Measurements from ENCODE around the gene MAP2K2.

MAP2K2 gene

DNA sequence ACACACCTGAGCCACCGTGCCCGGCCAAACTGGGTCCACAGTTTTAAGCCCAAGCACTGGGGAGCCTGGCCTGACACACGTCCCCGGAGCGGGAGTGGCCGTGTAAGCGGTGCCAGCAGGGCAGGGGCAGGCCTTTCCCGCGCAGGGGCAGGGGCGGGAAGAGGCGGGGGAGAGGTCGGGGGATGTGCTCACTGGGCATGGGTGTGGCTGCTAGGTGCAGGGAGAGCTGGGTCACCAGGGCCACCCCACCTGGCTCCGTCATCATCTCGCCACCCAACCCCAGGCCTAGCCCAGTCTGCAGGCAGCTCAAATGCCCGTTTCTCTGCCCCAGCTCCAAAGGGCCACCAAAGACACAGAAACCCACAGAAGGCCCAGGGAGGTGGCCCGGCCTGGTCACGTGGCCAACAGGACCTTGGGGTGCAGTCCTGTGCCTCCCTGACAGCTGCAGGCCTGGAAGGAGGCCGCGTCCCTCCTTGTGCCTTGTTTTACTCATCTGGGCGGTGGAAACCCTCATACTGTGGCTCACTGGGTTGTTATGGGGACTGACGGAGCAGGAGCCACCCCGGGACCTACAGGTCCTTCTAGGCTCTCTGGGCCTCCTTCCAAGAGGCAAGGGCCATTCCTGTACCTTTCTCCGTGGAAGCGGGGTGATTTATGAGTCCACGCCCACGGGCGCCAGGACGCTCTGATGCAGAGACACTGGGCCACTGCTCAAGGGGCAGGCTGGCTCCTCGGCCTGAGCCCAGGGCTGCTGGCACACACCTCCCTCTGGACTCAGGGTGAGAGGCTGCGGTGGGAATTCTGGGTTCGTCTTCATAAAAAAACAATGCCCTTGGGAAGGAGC is 27.7 kb downstream of the MAP2K2 start:
- H3K27me3 Mint-ChIP-seq = no peaks in the 10 kb centered on the region
- H3K4me3 Mint-ChIP-seq = no peak overlapping the region
- no peak for DNase-seq
- no peak overlapping the region for H3K27ac Mint-ChIP-seq
- ATAC-seq = no peak
- H3K4me1 Mint-ChIP-seq = peaks cover 4% of the 10 kb centered on the region
- H3K9me3 Mint-ChIP-seq = no peaks in the 10 kb centered on the region

DNA sequence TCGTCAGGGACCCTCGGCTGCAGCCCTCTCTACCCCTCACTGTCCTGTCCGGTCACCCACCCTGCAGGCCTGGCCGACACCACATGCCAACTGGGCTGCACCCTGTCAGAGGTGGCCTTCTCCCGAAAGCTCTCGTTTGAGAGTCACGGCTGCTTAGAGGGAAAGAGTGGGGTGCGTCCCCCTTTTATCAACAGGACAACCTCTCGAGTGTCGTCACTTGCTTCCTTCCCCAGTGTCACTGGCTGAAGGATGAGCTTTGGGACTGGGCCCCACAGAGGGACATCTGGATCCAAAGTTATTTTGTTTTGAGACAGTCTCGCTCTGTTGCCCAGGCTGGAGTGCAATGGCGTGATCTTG is 28.5 kb downstream of the MAP2K2 start:
- H3K4me3 Mint-ChIP-seq = no peak overlapping the region
- DNase-seq (no peak), ATAC-seq (no peak)
- no peak overlapping the region for H3K27ac Mint-ChIP-seq
- H3K4me1 Mint-ChIP-seq = peaks cover 11% of the 10 kb centered on the region
- H3K9me3 Mint-ChIP-seq = no peaks in the 10 kb centered on the region
- no peaks in the 10 kb centered on the region for H3K27me3 Mint-ChIP-seq

DNA sequence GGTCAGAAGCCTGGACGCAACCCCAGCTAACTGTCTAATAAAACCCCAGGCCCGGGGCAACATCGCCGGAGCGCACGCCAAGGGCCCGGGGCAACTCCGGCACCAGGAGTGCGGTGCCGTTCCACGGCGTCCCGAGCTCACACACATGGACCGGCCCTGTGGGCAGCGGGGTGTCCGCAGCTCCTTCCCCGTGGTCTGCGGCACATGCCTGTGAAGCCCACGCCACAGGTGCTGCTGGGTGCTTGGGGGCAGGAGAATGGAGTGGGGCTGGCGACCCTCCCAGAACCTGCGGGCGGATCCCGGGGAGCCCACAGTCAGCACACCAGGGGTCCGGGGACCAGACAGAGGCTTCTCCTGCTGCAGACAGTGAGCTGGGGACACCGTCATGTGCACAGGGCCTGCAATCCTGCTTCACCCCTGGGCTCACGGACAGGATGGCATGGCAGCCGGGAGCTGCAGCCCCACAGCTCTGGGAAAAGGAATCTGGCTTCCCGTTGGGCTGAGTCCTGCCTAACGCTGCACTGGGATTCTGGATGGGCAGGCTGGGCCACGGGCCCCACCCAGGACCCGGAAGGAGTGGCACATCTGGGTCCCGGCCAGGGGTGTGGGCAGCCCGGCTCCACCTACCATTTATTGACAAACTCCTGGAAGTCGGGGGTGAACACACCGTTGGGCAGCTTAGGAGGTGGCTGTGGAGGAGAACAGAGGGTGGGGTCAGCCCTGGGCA is 29.0 kb downstream of the MAP2K2 start:
- no peaks in the 10 kb centered on the region for H3K27me3 Mint-ChIP-seq
- H3K27ac Mint-ChIP-seq = peak overlapping the region in 1 of 2 donors; percentile 78
- no peak overlapping the region for H3K4me3 Mint-ChIP-seq
- ATAC-seq (no peak), DNase-seq (no peak)
- no peaks in the 10 kb centered on the region for H3K9me3 Mint-ChIP-seq
- H3K4me1 Mint-ChIP-seq = peaks cover 16% of the 10 kb centered on the region

DNA sequence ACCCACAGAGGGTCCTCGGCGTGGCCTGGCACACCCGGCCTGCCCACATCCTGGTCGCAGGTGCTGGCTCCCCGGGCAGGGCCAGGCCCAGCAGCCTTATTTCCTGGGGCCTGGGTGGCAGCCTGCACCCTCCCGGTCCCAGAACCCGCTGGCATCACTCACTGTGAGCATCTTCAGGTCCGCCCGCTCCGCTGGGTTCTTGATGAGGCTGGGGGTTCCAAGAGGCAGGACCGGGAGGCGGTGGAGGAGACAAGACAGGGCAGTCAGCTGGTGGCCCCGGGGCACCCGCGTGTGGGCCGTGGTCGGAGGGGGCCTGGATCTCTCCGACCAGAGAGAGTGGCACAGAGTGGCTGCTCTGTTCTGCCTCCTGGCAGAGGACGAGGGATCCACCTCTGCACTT is 29.6 kb downstream of the MAP2K2 start:
- DNase-seq (no peak), ATAC-seq (no peak)
- no peak overlapping the region for H3K27ac Mint-ChIP-seq
- H3K9me3 Mint-ChIP-seq = no peaks in the 10 kb centered on the region
- H3K4me3 Mint-ChIP-seq = no peak overlapping the region
- peaks cover 22% of the 10 kb centered on the region for H3K4me1 Mint-ChIP-seq
- H3K27me3 Mint-ChIP-seq = no peaks in the 10 kb centered on the region

DNA sequence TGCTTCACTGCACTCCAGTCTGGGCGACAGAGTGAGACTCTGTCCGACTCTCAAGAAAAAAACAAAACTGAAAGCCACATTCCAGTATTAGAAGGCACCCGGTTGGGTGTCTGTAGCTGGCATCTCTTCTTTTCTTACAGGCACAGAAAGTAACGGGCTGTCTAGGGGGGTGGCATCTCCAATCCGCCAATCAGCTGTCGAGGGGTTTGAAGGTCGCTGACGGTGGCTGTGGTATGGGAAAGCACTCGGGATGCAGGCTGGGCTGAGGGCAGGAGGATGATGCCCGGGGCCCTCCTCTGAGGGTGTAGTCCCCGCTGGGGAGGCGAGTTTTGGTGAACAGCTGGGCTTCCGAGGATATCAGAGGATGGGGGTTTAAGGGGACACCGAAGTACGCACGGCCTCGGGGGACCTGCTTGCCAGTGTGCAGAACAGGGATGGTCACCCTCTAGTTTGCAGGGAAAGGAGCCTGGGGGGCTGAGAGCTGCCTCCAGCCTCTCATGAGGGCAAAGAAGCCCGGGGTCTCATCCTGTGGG is 30.2 kb downstream of the MAP2K2 start:
- DNase-seq = no peak
- no peaks in the 10 kb centered on the region for H3K9me3 Mint-ChIP-seq
- H3K27ac Mint-ChIP-seq = no peak overlapping the region
- no peaks in the 10 kb centered on the region for H3K27me3 Mint-ChIP-seq
- H3K4me1 Mint-ChIP-seq = peaks cover 28% of the 10 kb centered on the region
- H3K4me3 Mint-ChIP-seq = no peak overlapping the region
- no peak for ATAC-seq

DNA sequence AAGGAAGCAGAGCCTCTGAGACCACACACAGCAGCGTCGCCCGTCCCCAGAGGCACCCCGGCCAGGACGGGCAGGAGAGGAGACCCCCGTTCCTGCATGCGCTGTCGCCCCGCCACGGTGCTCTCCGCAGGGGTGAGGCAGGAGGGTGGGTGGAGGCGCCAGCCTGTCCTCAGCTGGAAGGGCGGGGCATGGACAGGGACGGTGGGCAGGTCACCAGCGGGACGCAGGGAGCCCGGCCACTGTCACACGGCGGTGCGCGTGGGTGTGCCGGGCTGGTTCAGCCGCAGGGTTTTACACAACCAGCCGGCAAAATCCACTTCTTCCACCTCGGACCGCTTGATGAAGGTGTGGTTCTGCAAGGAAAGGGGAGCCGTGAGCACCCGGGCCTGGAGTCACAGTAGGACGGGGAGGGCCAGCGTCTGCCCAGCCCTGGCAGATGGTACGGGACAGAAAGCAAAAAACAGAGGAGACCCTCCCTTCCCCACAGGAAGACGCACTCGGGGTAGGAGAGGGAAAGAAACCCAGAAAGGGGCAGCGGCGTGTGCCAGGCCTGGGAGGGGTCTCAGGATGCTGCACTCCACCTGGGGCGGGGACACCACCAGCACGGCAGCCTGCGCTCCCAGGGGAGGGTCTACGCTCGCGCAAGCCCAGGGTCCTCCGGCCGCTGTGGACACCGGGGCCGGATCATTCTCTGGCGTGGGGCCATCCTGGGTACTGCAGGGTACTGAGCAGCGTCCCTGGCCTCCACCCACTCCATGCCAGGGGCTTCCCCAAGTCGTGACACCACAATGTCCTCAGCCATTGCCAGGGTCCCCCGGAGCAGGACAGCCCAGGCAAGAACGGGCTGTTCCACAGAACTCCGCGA is 33.3 kb downstream of the MAP2K2 start:
- Mint-ChIP-seq H3K27me3 (no peaks in the 10 kb centered on the region), H3K4me1 (peaks cover 57% of the 10 kb centered on the region), H3K4me3 (peak overlapping the region; percentile 88 to 92), H3K27ac (no peak overlapping the region), H3K9me3 (no peaks in the 10 kb centered on the region)
- DNase-seq (no peak), ATAC-seq (no peak)

DNA sequence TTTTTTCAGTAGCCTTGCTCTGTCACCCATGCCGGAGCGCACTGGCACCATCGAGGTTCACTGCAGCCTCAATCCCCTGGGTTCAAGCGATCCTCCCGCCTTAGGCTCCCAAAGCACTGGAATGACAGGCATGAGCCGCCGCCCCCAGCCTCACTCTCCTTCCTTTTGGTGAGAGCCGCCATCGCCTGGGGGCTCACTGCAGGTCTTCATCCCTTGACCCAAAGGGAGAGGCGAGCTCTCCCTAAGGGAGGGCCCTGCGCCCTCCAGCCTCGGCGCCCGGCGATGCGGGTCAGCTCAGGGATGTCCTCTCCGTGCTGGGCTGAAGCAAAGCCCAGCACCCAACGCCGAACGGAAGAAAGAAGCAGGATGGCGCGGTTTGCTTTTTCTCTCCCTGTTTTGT is 34.0 kb downstream of the MAP2K2 start:
- ATAC-seq (no peak), DNase-seq (no peak)
- Mint-ChIP-seq H3K4me1 (peaks cover 57% of the 10 kb centered on the region), H3K27ac (peak overlapping the region; percentile 61 to 96), H3K4me3 (peak overlapping the region; percentile 88 to 92), H3K9me3 (no peaks in the 10 kb centered on the region), H3K27me3 (no peaks in the 10 kb centered on the region)

DNA sequence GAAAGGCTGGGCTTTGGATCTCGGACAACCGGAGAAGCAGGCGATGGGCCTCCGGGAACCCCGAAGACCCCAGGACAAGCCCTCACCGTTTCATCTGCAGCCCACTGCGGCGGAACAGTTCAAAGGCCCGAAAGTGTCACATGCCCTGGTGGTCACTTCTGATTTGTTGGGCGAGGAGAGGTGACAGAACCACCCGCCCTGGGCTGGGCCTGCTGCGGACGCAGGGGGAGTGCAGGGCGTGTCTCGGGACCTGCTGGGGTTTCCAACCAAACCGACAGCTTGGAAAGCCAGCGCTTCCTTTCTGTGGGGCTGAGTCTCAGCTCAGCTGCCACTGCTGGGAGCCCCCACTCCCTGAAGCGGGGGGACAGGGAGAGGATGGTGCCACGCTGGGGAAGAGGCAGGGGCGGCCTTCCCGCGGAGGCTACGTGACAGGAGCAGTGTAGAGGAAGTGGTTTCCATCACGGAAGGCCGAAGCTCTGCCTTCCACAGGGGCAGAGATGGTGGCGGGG is 34.5 kb downstream of the MAP2K2 start:
- peak overlapping the region; percentile 94 to 96 for H3K27ac Mint-ChIP-seq
- H3K4me3 Mint-ChIP-seq = peak overlapping the region; percentile 88 to 92
- H3K27me3 Mint-ChIP-seq = no peaks in the 10 kb centered on the region
- DNase-seq (peak; percentile 56 to 76), ATAC-seq (peak; percentile 90)
- no peaks in the 10 kb centered on the region for H3K9me3 Mint-ChIP-seq
- H3K4me1 Mint-ChIP-seq = peaks cover 62% of the 10 kb centered on the region

DNA sequence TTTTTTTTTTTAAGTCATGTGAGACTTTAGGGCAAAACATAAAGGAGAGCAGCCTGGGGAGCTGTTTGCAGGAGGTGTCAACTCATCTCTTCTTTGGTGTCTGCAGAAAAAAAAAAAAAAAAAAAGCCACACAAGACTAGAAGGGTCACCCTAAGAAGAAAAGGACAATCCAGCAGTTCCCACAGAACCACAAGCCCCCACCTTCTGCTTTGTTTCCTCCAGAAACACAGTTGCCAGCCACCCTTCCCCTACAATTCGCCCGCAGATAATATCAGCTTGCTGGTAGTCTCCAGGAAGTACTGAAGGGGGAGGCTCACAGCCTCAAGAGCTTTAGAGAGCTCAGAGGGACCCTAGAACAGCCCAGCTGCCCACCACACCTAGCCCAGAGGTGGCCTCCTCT is 34.9 kb downstream of the MAP2K2 start:
- peak; percentile 71 for ATAC-seq
- Mint-ChIP-seq H3K27ac (peak overlapping the region; percentile 94 to 96), H3K4me1 (peaks cover 67% of the 10 kb centered on the region), H3K9me3 (no peaks in the 10 kb centered on the region), H3K27me3 (no peaks in the 10 kb centered on the region), H3K4me3 (peak overlapping the region; percentile 88 to 92)
- DNase-seq = peak in 1 of 2 donors; percentile 55

DNA sequence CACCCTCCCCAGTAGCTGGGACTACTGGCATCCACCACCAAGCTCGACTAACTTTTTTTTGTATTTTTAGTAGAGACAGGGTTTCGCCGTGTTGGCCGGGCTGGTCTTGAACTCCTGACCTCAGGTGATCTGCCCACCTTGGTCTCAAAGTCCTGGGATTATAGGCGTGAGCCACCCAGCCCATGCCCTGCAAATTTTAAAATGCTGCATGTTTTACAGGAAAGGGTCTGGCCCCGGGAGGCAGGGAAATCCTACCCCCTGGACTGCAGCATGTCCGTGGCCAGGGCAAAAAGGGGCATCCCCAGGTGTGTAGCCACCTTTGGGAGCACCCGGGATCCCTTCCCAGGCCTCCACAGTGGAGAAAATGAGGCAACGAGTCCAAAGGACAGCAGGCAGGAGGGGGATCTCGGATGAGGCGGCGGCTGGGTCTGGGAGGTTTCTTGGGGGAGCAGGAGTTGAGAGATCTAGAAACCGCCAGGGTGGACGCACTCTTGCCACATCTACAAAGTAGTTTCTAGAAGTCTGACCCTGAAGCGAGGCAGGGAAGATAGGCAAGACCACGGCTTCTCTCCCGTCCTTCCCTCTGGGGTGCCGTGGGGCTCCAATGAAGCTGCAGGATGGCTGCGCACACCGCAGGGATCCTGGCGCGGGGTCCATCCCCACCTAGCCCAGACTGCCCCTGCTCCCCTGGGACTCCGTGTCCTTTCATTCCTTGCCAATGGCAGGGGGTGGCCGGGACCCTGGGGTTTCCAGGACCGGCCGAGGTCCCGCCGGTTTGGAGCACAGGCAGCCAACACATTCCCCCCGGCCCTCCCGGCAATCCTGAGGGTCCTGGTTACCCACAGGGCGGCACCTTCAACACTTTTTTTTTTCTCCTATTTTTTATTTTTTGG is 35.9 kb downstream of the MAP2K2 start:
- Mint-ChIP-seq H3K27ac (peak overlapping the region in 1 of 2 donors; percentile 42), H3K4me1 (peaks cover 72% of the 10 kb centered on the region), H3K9me3 (no peaks in the 10 kb centered on the region), H3K27me3 (no peaks in the 10 kb centered on the region), H3K4me3 (peak overlapping the region; percentile 88 to 92)
- DNase-seq (no peak), ATAC-seq (no peak)

DNA sequence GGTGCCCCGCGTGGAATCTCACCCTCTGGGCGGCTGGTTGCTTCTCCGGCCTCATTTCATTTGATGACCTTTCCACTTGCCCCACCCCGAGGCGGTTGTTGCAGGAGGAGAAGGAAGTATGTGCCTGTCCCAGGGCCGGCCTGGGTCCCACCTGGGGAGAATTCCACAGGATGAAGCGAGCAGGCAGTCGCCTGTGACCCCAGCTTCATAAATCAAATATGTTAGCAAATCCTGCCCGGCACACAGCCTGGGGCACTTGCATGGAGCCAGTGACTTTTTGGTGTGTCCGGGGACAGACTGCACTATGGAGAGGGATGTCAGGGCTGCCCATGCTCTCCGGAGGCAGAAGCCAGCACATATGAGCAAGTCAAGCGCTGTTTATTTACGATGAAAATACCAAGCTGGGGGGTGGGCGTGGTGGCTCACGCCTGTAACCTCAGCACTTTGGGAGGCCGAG is 37.5 kb downstream of the MAP2K2 start:
- Mint-ChIP-seq H3K4me3 (no peak overlapping the region), H3K27me3 (no peaks in the 10 kb centered on the region), H3K27ac (no peak overlapping the region), H3K4me1 (peaks cover 76% of the 10 kb centered on the region), H3K9me3 (no peaks in the 10 kb centered on the region)
- ATAC-seq (no peak), DNase-seq (no peak)

DNA sequence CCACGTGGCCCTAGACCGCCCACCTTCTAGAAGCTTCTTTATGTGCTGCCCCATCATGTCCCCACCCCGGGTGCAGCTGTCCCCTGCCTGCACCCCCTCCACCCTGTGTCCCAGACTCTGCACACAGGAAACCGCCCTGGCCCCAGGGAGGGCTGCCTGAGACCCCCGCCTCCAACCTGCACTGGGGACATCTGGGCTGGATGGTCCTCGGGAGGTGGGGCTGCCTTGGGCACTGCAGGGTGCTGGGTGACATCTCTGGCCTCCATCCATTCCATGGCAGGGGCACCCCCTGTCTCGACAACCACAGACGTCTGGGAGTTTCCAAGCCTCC is 39.4 kb downstream of the MAP2K2 start:
- H3K4me3 Mint-ChIP-seq = peak overlapping the region; percentile 84 to 87
- peak overlapping the region; percentile 71 to 93 for H3K27ac Mint-ChIP-seq
- H3K4me1 Mint-ChIP-seq = peaks cover 68% of the 10 kb centered on the region
- DNase-seq (no peak), ATAC-seq (no peak)
- no peaks in the 10 kb centered on the region for H3K9me3 Mint-ChIP-seq
- no peaks in the 10 kb centered on the region for H3K27me3 Mint-ChIP-seq

DNA sequence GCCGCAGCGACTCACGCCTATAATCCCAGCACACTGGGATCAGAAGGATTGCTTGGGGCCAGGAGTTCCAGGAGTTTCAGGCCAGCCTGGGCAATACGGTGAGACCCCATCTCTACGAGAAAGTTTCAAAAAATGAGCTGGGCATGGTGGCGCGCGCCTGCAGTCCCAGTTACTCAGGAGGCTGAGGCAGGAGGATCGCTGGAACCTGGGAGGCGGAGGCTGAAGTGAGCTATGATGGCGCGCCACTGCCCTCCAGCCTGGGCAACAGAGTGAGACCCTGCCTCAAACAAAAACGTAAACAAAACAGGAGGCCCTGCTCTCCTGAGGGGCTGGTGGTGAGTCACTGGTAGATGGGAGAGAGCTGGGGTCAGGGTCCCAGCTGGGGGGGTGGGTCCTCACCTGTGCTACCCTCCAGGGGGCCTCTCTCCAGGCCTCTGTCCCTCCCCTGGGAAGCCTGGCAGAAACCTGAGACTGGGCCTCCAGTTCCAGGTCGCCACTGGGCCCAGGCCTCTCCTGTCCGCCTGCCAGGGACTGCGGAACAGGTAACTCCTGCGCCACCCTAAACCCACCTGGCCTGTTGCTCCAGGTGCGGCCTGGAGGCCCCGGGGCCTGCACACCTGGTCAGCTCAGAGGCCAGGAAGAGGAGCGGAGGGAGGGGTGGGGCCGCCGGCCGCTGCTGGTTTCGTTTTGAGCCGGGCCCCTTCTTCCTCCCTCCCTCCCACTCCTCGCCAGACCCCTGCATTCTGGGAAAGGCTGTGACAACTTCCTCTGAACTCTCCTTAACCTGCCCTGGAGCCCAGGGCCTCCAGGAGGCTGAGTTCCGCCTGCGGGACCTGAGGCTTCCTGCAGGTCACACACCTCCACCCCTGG is 40.0 kb downstream of the MAP2K2 start:
- Mint-ChIP-seq H3K4me3 (peak overlapping the region; percentile 84 to 87), H3K27ac (peak overlapping the region; percentile 71 to 93), H3K4me1 (peaks cover 67% of the 10 kb centered on the region), H3K27me3 (no peaks in the 10 kb centered on the region), H3K9me3 (no peaks in the 10 kb centered on the region)
- ATAC-seq = peak; percentile 84
- peak in 1 of 2 donors; percentile 71 for DNase-seq

DNA sequence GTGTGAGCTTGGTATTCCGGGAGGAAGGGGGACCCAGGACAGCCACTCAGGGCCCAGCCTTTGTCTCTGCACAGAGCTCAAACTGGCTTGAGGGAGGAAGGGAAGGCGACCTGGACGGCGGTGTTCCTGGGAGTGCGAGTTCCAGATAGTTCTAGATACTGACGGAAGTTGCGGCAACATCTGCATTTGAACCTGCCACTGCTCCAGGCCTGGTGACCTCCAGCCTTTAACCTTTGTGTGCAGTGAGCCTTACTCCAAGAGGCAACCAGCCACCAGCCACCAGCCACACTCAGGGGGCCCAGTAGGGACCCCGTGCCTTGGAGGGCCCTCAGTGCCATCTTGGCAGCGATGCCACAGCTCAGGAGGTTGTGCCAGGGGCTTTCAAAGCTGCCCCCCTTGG is 41.8 kb downstream of the MAP2K2 start:
- Mint-ChIP-seq H3K27me3 (no peaks in the 10 kb centered on the region), H3K9me3 (no peaks in the 10 kb centered on the region), H3K27ac (no peak overlapping the region), H3K4me1 (peaks cover 67% of the 10 kb centered on the region), H3K4me3 (no peak overlapping the region)
- DNase-seq (no peak), ATAC-seq (no peak)

All from stimulated activated naive CD8-positive, alpha-beta T cell treated with anti-CD3 and anti-CD28 coated beads, Interleukin-15, amount 100 ng/mL, for 72 hours (primary cell).